Glomerular visceral epithelial cell (primary cell): ENCODE results near the gene WWP2.
"Not testable (repeated sequence)": the region's sequence is repeated elsewhere in the genome, so short reads cannot be mapped to it uniquely, and the experiment has no call there.

Experiments used
- DNase-seq: peaks from one replicate; pipeline ENCODE4 v3.0.0-alpha.2; 2016; ENCODE audit errors: extremely low spot score

Gene WWP2

GRCh38 chr16:69830534-69831211 is 68.5 kb downstream of the WWP2 start:
- DNase-seq, result peak; percentile 16

- DNase-seq, result peak; percentile 40
Observed at GRCh38 chr16:69831212-69832123, 69.3 kb downstream of the WWP2 start.

- no peak for DNase-seq
Observed at GRCh38 chr16:69833357-69834282, 71.5 kb downstream of the WWP2 start.

- no peak for DNase-seq
Observed at GRCh38 chr16:69834807-69835466, 72.8 kb downstream of the WWP2 start.

- DNase-seq, result no peak
Observed at GRCh38 chr16:69836257-69836656, 74.1 kb downstream of the WWP2 start.

GRCh38 chr16:69837380-69837779 is 75.2 kb downstream of the WWP2 start:
- no peak for DNase-seq

GRCh38 chr16:69838489-69838888 is 76.4 kb downstream of the WWP2 start:
- DNase-seq, result no peak

- DNase-seq, result no peak
Observed at GRCh38 chr16:69839240-69839688, 77.1 kb downstream of the WWP2 start.

GRCh38 chr16:69839798-69840409 is 77.8 kb downstream of the WWP2 start:
- DNase-seq, result no peak

- no peak for DNase-seq
Observed at GRCh38 chr16:69840975-69841374, 78.8 kb downstream of the WWP2 start.

- no peak for DNase-seq
Observed at GRCh38 chr16:69844441-69844840, 82.3 kb downstream of the WWP2 start.

- DNase-seq, result no peak
Observed at GRCh38 chr16:69845181-69845580, 83.0 kb downstream of the WWP2 start.

- no peak for DNase-seq
Observed at GRCh38 chr16:69847643-69848042, 85.5 kb downstream of the WWP2 start.

- peak; percentile 66 for DNase-seq
Observed at GRCh38 chr16:69848637-69849545, 86.8 kb downstream of the WWP2 start.

GRCh38 chr16:69851491-69852240 is 89.5 kb downstream of the WWP2 start:
- DNase-seq, result no peak

- DNase-seq, result no peak
Observed at GRCh38 chr16:69852815-69853214, 90.7 kb downstream of the WWP2 start.

- no peak for DNase-seq
Observed at GRCh38 chr16:69853481-69853880, 91.3 kb downstream of the WWP2 start.

- DNase-seq, result not testable (repeated sequence)
Observed at GRCh38 chr16:69854776-69855175, 92.6 kb downstream of the WWP2 start.

GRCh38 chr16:69855592-69855991 is 93.5 kb downstream of the WWP2 start:
- DNase-seq, result no peak
